Neural progenitor cell (in vitro differentiated cells): ENCODE measurements around the gene TLE7.

Source experiments
- EZH2 ChIP-seq: fragments of 200-600 bp; sonication (generic); IDR thresholded peaks from 2 replicates; pipeline ENCODE4 v1.6.1; 2017; ENCODE audit warnings: antibody characterized with exemption, mild to moderate bottlenecking, moderate library complexity
- EZH2phosphoT487 ChIP-seq: fragments of 200-600 bp; sonication (generic); IDR thresholded peaks from 2 replicates; pipeline ENCODE4 v1.6.1; 2017; ENCODE audit warnings: antibody characterized with exemption
- TF ChIP-seq, protein P1 (sequence below): fragments of 200-600 bp; sonication (generic); IDR thresholded peaks from 2 replicates; pipeline ENCODE4 v1.5.1; 2017; ENCODE audit warnings: antibody characterized with exemption, mild to moderate bottlenecking

DNA sequence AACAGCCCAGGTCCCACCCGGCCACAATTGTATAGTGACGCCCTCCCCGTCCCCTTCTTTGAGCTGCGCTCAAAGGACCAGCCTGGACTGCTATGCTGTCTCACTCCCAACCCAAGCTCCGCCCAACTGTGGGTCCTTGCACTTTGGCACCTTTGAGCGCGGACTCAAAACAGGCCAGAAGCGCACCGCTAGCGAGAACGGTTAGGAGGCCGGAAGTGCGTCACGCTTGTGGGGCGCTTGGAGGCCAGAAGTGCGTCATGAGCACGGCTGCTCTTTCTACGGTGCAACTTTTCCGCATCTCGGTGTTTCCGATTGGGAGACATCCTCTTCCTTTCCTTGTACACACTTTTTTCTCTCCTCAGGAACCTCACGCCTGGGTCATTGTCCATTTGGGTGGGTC is 47.3 kb upstream of the TLE7 start, which contains the start of gene ZNF19:
- TF ChIP-seq, protein P1, sequence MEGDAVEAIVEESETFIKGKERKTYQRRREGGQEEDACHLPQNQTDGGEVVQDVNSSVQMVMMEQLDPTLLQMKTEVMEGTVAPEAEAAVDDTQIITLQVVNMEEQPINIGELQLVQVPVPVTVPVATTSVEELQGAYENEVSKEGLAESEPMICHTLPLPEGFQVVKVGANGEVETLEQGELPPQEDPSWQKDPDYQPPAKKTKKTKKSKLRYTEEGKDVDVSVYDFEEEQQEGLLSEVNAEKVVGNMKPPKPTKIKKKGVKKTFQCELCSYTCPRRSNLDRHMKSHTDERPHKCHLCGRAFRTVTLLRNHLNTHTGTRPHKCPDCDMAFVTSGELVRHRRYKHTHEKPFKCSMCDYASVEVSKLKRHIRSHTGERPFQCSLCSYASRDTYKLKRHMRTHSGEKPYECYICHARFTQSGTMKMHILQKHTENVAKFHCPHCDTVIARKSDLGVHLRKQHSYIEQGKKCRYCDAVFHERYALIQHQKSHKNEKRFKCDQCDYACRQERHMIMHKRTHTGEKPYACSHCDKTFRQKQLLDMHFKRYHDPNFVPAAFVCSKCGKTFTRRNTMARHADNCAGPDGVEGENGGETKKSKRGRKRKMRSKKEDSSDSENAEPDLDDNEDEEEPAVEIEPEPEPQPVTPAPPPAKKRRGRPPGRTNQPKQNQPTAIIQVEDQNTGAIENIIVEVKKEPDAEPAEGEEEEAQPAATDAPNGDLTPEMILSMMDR, result no peak
- TF ChIP-seq EZH2phosphoT487 (no peak), EZH2 (no peak)
